ENCODE results near the gene STK17B.
A peak's percentile ranks its signal among the peaks of the same experiment; 100 is the strongest.
"Not testable (repeated sequence)": the region's sequence is repeated elsewhere in the genome, so short reads cannot be mapped to it uniquely, and the experiment has no call there.

Gene STK17B

GRCh38 chr2:196171248-196171871, at the start of gene STK17B:
STK17B (minus strand) TSS chr2:196171578; CDS start chr2:196163383, 8,195 bp downstream.
- DNase-seq = peak; percentile 97 to 98

GRCh38 chr2:196220671-196221070, 49.3 kb upstream of the STK17B start:
- DNase-seq = peak; percentile 41 to 62

GRCh38 chr2:196219671-196220070, 48.3 kb upstream of the STK17B start:
- DNase-seq = no peak

- DNase-seq = no peak
Measured at GRCh38 chr2:196218106-196218505, 46.7 kb upstream of the STK17B start.

GRCh38 chr2:196217116-196217515, 45.7 kb upstream of the STK17B start:
- DNase-seq = no peak

GRCh38 chr2:196215376-196215775, 44.0 kb upstream of the STK17B start:
- no peak for DNase-seq

- no peak for DNase-seq
Measured at GRCh38 chr2:196214156-196214555, 42.8 kb upstream of the STK17B start.

GRCh38 chr2:196213252-196213980, 42.0 kb upstream of the STK17B start:
- peak; percentile 29 to 35 for DNase-seq

GRCh38 chr2:196208915-196209314, 37.5 kb upstream of the STK17B start:
- DNase-seq = no peak

- DNase-seq = no peak
Measured at GRCh38 chr2:196206804-196207203, 35.4 kb upstream of the STK17B start.

GRCh38 chr2:196205881-196206435, 34.6 kb upstream of the STK17B start:
- no peak for DNase-seq

GRCh38 chr2:196205011-196205766, 33.8 kb upstream of the STK17B start:
- DNase-seq = no peak

- DNase-seq = no peak
Measured at GRCh38 chr2:196201229-196202009, 30.0 kb upstream of the STK17B start.

- peak in 1 of 2 donors; percentile 58 for DNase-seq
Measured at GRCh38 chr2:196200557-196200956, 29.2 kb upstream of the STK17B start.

- no peak for DNase-seq
Measured at GRCh38 chr2:196195758-196196157, 24.4 kb upstream of the STK17B start.

GRCh38 chr2:196195302-196195701, 23.9 kb upstream of the STK17B start:
- DNase-seq = peak in 1 of 2 donors; percentile 35

GRCh38 chr2:196191541-196191940, 20.2 kb upstream of the STK17B start:
- DNase-seq = no peak

GRCh38 chr2:196187898-196188458, 16.6 kb upstream of the STK17B start:
- no peak for DNase-seq

GRCh38 chr2:196187175-196187700, 15.9 kb upstream of the STK17B start:
- not testable (repeated sequence) for DNase-seq

- DNase-seq = no peak
Measured at GRCh38 chr2:196186266-196186980, 15.0 kb upstream of the STK17B start.

- DNase-seq = no peak
Measured at GRCh38 chr2:196184921-196185320, 13.5 kb upstream of the STK17B start.
